NCI-H526 treated with DMSO at 0.1 percent for 48 hours (cell line): ENCODE data around the gene COL5A2.

ENCODE experiments used
- DNase-seq: peaks from one replicate; lab custom pipeline; 2025; lab: John Stamatoyannopoulos, UW

Gene COL5A2

DNA sequence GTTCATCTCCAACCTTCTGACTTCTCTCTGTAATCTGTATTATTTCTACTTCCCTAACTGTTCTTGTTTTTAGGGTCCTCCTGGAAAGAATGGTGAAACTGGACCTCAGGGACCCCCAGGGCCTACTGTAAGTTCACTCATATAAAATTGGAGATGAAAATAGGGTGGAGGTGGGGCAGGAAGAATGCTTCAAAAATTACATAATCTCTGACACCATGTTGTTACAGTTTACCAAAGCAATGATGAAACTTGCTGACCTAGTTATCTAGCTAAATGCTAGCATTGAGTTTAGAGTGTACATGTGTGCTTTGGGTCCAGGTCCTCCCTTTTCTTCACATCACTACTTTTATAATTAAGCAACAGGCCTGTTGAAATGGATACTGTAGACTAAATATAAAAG lies 182.3 kb downstream of the COL5A2 start:
- DNase-seq: no peak

DNA sequence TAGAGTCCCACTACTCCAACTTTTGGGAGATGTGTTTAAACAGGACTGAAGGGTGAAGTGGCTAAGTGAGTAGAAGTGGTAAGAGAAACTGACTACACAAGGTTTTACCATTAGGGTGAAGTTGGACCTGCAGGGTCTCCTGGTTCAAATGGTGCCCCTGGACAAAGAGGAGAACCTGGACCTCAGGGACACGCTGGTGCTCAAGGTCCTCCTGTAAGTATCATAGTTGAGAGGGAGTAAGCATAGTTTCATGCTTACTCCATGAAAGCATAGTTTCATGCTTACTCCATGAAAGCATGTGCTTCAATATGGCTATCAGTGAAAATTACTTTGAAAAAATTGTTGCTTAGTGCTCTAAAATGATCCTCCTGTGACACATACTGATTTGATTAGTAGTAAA lies 186.3 kb downstream of the COL5A2 start:
- DNase-seq: no peak

DNA sequence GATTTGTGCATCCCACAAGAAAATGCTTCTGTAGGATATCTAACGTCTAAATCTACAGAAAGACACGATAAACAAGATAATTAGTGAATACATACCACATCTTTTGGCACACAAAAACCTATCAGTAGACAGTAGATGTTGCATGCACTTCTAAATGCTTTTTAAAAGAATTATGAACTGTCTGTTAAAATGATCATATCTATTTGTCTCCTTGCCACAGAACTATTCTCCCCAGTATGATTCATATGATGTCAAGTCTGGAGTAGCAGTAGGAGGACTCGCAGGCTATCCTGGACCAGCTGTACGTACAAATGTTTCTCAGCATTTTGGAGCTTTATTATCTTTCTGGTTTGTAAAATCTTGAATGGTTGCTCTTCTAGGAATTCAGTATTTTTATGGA lies 192.7 kb downstream of the COL5A2 start:
- no peak for DNase-seq

DNA sequence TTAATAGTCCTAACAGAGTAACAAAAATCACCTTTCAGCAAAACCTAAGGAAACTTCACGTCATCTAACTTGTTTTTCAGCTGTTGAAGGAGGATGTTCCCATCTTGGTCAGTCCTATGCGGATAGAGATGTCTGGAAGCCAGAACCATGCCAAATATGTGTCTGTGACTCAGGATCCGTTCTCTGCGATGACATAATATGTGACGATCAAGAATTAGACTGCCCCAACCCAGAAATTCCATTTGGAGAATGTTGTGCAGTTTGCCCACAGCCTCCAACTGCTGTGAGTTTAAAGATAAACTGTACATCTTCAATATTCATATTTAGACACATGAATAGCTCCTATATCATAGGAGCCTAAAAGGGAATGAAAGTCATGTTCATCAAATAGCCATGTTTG lies 194.9 kb downstream of the COL5A2 start:
- DNase-seq: no peak

- DNase-seq: no peak
Observed at GRCh38 chr2:188984065-188984491, 195.5 kb downstream of the COL5A2 start.

DNA sequence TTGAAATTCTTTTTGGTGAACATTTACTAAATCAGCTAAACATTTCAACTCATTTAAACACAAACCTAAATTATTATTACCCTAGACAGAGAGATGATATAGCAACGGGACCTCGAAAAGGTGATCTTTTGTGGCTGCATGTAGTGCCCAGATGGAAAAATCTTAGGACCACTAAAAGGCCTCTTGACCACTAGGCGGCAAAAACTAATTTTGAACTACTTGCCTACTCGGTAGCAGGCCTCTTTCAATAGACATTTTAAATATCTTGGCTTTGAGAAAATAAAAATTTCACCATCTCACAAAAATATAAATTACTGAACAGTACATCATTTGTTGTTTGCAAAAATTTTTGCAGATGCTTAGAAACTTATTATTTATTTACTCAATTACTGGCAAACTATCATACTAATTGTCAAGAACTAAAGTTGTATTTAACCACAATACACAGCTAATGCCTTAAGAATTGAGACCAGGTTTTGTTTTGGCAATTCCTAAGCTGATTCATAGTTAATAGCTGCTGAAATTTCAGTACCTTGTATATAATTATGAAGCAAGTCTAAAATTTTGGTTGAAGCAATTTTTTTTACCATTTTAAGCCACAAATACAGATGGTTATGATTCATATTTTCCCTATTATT lies 196.0 kb downstream of the COL5A2 start:
- no peak for DNase-seq
